ENCODE data around the gene NFKBIB.

- TF ChIP-seq EP300 (IDR thresholded peaks at IDR 0.05): no peak
- TF ChIP-seq POLR2A (IDR thresholded peaks at IDR 0.05): no peak
These were observed 18.2 kb downstream of the NFKBIB start for GRCh38 chr19:38917921-38918491.
